ENCODE results near the gene CNTNAP5. TPM values are rescaled to one million over a fixed set of nuclear protein-coding genes. Genes with fewer than 3 reads are reported as not detected.

CNTNAP5 gene
- total and polyA plus RNA-seq, 12 donors = 0.04 TPM; not detected in 11

DNA sequence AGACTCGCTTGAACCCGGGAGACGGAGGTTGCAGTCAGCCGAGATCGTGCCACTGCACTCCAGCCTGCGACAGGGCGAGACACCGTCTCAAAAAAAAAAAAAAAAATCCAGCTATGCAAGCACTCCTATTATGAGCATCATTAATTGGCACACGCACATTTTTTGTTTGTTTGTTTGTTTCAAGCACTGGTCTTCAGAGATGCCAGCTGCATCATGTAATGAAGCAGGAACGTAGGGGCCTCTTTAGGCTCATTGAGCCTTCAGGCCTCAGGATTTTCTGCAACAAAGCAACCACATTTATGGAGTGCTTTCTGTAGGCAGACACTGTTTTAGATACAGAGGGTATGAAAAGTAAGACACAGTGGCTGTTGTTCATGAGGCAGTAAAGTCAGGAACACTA lies 585.8 kb downstream of the CNTNAP5 start:
- intact Hi-C loops (cut with DNase I) = no loop called here
- no peak for ATAC-seq
- TF ChIP-seq, protein P1, sequence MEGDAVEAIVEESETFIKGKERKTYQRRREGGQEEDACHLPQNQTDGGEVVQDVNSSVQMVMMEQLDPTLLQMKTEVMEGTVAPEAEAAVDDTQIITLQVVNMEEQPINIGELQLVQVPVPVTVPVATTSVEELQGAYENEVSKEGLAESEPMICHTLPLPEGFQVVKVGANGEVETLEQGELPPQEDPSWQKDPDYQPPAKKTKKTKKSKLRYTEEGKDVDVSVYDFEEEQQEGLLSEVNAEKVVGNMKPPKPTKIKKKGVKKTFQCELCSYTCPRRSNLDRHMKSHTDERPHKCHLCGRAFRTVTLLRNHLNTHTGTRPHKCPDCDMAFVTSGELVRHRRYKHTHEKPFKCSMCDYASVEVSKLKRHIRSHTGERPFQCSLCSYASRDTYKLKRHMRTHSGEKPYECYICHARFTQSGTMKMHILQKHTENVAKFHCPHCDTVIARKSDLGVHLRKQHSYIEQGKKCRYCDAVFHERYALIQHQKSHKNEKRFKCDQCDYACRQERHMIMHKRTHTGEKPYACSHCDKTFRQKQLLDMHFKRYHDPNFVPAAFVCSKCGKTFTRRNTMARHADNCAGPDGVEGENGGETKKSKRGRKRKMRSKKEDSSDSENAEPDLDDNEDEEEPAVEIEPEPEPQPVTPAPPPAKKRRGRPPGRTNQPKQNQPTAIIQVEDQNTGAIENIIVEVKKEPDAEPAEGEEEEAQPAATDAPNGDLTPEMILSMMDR (IDR thresholded peaks at IDR 0.05) = no peak

DNA sequence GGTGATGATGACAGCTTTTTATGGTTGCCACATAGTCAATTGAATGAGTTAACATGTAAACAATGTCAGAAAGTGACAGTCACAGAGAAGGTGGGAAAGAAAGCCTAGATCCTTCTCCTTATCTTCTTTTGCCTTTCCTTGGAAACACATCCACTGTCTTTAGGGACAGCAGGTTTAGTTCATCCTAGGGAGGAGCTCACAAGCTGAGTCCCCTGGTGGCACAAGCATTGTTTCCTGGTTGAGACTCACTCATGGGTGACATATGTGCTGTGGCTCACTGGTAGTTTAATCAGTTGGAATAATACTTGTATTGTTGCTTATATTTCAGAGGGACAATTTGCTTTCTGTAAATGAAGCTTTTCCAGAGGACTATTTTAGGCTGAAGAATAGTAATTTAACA lies 598.5 kb downstream of the CNTNAP5 start:
- Histone ChIP-seq H3K9me3 (no peaks in the 10 kb centered on the region), H3K4me3 (no peak overlapping the region), H3K4me1 (no peaks in the 10 kb centered on the region), H3K36me3 (no peaks in the 10 kb centered on the region), H3K27ac (no peak overlapping the region), H3K27me3 (peaks cover 0 to 4% (median 0%) of the 10 kb centered on the region in 7 donors)
- TF ChIP-seq, protein P1 (IDR thresholded peaks at IDR 0.05) = no peak
- no peak for DNase-seq
- intact Hi-C loops (cut with DNase I) = no loop called here
- ATAC-seq = no peak

More for the DNA sequence above, 585.8 kb downstream of the CNTNAP5 start:
- 92 to 94% methylated on average over 10 of the region's 10 CpGs for WGBS, 2 donors
- Histone ChIP-seq H3K27me3 (no peaks in the 10 kb centered on the region), H3K4me3 (no peak overlapping the region), H3K9me3 (no peaks in the 10 kb centered on the region), H3K4me1 (no peaks in the 10 kb centered on the region), H3K27ac (no peak overlapping the region), H3K36me3 (no peaks in the 10 kb centered on the region)
- DNase-seq = no peak

DNA sequence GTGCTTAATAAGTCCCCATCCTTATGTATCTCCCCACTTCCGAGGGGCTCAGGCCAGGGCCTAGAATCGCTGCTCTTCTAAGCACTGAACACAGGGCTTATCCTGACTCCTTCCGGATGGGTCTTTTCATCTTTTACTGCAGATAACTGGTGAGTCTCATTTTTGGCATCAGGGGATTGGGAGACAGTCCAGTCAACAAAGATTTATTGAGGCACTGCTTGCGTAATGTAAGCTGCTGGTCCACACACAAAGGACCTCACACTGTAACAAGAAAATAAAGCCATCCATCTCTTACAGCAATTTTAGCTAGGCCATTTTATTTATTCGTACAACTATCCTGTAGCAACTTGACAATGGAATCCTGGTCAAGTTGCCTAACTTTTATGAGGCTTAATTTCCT lies 600.5 kb downstream of the CNTNAP5 start:
- intact Hi-C loops (cut with DNase I) = no loop called here
- DNase-seq (no peak), ATAC-seq (no peak)
- TF ChIP-seq, protein P1 (IDR thresholded peaks at IDR 0.05) = no peak
- Histone ChIP-seq H3K4me3 (no peak overlapping the region), H3K27ac (no peak overlapping the region), H3K9me3 (no peaks in the 10 kb centered on the region), H3K27me3 (peaks cover 0 to 4% (median 0%) of the 10 kb centered on the region in 7 donors), H3K4me1 (no peaks in the 10 kb centered on the region), H3K36me3 (no peaks in the 10 kb centered on the region)
- WGBS, 2 donors = 85 to 89% methylated on average over 5 of the region's 5 CpGs

DNA sequence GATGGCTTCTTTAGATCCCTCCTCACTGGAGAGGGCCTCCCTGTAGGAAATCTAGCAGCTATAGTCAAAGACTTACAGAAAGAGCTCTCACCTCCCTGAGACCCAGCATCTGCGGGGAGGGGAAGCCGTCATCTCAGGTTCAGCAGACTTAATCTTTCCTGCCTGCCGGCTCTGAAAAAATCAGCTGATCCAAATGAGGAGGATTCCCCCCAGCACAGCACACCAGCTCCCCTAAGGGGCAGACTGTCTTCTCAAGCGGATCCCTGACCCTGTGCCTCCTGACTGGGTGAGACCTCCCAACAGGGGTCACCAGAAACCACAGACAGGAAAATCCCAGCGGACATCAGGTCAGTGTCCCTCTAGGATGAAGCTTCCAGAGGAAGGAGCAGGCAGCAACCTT lies 601.9 kb downstream of the CNTNAP5 start:
- H3K9me3 ChIP-seq = peaks cover 0 to 8% (median 0%) of the 10 kb centered on the region in 11 donors
- intact Hi-C loops (cut with DNase I) = no loop called here
- no peak for ATAC-seq

More for the DNA sequence above, 601.9 kb downstream of the CNTNAP5 start:
- TF ChIP-seq, protein P1 (IDR thresholded peaks at IDR 0.05) = no peak
- DNase-seq = no peak
- Histone ChIP-seq H3K4me3 (no peak overlapping the region), H3K27ac (no peak overlapping the region), H3K27me3 (peaks cover 0 to 4% (median 0%) of the 10 kb centered on the region in 7 donors), H3K36me3 (no peaks in the 10 kb centered on the region), H3K4me1 (no peaks in the 10 kb centered on the region)
- 79 to 84% methylated on average over 5 of the region's 5 CpGs for WGBS, 2 donors

All from heart right ventricle (tissue), 16 donors.